Fibroblast of skin of scalp (primary cell): ENCODE results near the gene CALCR.

Source experiments
- DNase-seq: peaks from one replicate; pipeline ENCODE4 v3.0.0-alpha.2; 2013

The CALCR gene

DNA sequence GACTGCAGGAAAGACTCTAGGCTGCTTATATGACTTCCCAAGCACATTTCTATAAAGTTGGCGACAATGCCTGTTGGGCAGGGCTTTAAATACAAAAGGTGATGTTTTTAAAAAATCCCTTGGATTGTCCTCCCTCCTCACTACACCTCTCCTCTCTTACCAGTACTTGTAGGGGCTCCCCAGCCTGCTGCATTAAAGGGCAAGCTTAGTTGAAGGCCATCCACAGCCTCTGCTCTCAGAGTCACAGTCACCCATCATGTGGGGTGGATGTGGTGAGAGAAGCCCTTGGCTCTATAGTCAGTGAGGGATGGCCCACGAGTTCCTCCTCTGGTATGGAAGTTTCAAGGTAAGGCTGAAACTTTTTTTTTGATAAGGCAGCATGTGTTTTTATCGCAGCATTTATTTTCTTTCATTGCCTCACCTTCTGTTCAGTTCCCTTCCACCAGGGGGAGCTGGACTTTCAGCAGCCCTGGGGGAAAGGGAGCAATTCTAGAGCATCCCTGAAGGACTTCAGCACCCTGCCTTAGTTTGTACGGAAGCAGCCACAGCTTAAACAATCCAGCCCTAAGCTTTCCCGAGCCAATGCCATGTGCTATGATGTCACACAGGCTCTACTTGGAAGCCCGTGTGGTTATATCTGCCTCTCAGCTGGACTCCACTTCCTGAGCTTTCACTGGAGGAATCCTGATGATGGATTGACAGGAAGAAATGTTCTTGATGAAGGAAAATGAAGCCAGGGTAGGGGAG is 131.9 kb downstream of the CALCR start:
- DNase-seq, result peak; percentile 30

DNA sequence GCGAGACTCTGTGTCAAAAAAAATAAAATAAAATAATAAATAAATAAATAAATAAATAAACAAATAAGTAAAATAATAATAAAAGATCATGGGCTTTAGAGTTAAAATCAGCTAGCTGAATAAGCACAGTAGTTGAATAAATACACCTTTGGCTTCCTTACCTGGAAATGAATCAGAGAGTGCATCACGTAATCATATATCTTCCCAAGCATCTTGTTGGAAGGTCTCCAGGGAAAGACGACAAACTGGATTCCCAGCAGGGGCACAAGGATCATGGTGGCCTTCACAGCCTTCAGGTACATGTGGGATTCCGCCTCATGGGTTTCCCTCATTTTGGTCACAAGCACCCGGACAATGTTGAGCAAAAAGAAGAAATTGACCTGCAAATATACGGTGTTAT is 138.7 kb downstream of the CALCR start:
- no peak for DNase-seq

DNA sequence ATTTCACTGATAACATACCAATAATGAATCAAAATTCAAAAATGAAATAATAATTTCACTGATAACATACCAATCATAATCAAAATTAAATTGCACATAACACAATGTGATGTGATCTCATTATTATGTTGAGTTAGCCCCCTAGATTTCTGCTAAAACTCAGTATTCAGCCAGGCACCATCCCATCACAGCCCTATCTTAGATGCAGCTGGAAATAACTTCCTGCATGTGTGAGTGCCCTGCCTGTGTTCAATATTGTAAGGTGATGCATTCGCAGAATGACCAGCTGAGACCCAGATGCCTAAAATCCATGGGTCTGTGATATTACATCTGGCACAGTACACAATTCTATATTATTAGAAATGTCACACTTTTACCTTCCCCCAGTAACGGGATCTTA is 142.4 kb downstream of the CALCR start:
- DNase-seq, result no peak

DNA sequence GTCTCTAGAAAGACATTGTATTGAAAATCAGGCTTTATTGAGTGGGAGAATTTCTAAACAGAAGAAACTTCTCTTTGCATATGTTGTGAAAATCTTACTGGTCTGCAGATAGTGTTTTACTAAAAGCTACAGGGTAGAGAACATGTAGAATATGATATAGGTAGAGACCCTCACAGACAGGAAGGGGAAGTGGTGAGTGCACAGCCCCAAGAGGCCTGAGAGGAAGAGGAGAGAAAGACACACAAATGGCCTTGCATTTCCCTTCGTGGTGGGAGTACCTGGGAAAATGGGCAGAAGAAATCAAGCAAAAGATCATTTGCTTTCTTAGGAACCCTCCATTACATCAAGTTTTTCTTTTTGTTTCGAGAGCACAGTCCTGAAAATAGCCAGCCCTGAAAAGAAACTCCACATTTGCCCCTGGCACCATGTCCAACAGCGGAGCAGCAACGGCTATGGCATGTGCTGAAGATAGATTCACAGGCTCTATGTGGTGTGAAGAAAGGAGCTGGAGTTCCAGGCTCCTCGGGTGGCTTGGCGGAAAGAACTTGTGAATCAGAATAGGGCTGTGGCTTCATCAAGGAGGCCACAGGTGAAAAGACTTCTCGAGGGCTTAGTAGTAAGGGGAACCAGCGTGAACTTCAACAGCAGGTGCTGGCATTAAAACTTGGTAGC is 143.5 kb downstream of the CALCR start:
- no peak for DNase-seq

DNA sequence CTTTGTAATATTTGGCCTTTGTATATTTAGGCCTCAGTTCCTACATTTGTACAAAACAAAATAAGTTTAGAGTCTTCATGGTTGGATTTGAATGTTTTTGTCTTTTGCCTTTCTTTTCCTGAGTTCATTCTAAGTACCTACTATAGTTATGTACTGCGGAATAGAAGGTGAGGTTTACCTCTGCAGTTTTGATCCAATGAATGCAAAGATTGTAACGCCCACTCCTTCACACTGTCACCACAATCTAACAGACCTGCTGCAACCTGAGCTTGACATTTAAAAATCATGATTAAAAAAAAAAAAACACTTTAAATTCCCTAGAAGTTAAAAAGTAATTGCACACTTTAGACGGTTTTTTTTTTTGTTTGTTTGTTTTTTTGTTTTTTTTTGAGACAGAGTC is 145.0 kb downstream of the CALCR start:
- no peak for DNase-seq

DNA sequence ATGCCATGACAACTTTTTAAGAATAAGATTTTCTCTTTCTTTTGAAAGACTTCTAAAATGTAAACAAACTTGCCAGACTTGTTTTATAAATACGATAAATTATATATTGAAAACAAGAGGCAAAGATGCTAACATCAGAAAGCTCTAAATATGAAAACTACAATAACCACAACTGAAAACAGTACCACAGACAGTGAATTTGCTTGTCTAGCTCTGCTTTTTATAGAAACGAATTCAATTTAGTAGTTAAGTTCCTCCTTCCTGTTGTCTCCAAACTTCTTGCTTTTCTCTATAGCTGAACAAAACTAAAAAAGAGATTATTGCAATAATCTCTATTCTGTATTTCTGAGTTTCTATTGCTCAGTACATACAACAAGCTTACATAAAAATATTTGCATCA is 147.4 kb downstream of the CALCR start:
- DNase-seq, result no peak

DNA sequence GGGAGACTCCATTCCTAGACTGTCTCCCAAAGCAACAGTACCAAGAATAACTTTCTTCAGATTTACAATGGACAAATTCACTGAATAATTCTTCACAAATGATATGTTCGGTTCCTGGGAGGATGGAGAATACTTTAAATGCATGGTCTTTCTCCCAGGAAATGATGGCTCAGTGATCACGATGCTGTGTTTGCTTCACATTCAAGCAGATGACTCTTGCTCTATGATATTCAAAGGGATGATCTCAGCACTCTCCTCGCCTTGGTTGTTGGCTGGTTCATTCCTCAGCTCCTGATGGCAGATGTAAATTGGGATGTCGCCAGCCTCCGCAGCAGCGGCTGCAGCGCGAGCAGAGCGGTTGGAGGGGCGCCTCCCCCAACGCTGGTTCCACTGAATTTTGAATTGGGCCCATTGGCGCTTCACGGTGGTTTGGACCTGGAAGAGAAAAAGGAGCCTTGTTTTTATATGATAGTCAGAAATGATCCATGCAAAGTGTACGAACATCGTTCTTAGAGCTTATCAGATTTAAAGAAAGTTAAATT is 148.3 kb downstream of the CALCR start:
- no peak for DNase-seq

DNA sequence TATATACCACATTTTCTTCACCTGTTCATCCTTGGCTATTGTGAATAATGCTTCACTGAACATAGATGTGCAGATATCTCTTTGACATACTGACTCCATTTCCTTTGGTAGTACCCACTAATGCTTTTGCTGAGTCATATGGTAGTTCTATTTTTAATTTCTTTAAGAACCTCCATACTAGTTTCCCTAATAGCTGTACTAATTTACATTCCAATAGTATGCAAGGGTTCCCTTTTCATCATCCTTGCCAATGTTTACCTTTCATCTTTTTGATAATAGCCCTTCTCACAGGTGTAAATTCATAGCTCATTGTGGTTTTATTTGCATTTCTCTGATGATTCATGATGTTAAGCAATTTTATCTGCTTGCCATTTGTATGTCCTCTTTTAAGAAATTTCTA is 159.9 kb downstream of the CALCR start:
- DNase-seq, result no peak

DNA sequence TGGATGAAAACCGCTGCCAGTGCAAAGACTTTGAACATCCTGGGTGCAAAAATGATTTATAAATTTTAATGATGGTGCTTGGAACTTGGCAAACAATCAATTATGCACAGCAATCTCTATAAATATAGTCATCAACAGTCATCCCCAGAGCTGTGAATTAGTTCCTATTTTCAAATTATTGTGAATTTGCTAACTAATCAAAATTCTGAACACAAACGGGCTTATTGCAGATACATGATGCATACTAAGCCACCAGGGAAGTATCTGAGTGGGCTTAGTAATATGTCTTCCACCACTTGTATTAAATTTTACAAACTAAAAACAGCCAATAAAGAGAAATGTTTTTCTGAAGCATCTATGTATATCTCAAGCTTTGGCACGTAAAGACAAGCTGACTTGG is 165.2 kb downstream of the CALCR start:
- DNase-seq, result no peak

DNA sequence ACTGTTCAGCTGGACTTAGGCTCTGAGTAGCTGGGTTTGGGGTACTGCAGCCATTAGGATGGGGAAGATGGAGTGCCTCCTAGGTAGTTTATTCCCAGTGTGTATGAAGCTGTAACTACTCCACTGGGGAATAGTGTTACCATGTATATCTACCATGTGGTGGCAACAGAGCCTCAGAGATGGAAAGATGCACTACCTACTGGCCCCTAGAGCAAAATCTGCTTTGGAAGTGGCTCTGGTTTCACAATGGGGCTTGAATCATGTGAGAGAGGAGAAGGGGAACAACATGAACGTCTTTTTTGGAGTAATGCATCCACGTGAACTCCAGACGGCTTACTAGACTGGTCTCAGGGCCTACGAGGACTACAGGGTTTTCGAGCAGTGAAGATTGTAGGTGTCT is 167.3 kb downstream of the CALCR start:
- DNase-seq, result no peak

DNA sequence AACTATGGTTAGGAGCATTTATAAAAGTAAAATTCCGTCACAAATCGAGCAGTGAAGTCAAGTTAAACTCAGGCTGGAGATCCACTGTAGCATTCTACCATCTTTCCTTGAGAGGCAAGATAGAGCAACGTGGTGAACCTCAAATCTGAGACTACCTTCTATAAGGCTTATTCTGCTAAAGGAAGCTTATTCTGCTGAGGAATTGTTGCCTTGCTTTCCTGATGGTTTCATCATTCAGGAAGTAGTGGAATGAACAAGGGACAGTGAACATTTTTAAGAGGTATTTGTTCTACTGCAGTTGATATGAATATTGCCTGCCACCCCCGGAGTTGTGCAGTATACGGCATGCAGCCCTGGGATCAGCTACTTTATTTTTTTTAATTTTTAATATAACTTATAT is 171.6 kb downstream of the CALCR start:
- DNase-seq, result peak; percentile 2

DNA sequence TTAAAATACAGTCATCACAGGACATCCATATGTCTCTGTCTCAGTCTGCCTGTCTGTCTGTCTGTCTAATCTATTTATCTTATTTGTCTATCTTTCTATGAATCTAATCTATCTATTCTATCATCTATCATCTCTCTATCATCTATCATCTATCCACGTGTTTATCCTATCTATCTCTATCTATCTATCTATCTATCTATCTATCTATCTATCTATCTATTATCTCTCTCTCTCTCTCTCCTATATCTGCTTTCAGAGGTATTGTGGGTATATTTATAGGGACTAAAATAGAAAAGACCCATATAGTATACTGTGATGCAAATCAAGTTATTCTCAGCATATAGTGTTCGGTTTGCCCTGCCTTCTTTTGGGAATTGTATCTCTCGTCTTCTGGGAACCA is 174.9 kb downstream of the CALCR start:
- DNase-seq, result no peak

DNA sequence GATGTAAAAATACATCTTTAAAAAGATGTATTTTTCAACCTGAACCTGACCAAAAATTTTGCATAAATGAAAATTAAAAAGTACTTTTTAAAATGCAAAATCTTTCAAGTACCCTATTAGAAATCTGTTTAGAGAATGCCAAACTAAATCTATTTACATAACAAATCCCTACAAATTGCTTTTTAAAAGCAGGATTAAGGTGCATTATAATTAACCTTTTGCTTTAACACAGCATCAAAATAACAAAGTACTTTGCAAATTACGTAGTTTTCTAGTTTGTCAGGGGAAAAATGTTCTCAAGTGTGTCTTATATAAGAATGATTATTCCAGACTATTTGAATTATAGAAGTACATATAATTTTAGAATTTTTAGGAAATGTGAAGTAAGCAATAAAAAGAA is 181.5 kb downstream of the CALCR start:
- no peak for DNase-seq

DNA sequence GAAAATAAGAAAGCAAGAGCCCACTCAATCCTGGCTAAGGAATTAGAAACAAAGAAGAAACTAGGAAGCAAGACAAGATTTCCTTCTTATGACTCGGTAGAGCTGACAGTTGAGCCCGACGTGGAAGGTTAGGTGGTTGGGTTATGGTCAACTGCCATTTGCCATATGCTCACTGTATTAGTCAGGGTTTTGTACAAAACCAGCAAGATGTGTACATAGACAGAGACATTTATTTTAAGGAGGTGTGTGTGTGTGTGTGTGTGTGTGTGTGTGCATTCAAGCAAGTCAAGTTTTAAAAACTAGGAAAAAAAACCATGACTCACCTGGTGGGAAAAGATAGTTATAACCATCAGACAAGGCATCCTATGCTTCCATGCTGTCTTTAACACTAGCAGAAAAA is 183.9 kb downstream of the CALCR start:
- no peak for DNase-seq

DNA sequence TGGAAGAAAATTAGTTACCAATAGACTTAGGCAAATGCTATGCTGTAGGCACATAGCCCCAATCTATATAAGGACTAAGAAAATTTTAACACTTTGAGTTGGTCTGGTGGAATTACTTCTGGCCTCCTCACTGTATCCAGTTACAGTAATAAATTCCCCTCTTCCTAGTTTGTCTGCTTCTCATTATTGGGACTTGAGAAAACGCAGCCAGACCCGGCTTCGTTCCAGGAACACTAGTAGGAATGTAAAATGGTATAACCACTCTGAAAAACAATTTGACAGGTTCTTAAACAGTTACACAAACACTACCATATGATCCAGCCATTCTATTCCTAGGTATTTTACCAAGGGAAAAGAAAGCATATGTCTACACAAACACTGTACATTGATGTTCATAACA is 192.2 kb downstream of the CALCR start:
- peak; percentile 12 for DNase-seq

DNA sequence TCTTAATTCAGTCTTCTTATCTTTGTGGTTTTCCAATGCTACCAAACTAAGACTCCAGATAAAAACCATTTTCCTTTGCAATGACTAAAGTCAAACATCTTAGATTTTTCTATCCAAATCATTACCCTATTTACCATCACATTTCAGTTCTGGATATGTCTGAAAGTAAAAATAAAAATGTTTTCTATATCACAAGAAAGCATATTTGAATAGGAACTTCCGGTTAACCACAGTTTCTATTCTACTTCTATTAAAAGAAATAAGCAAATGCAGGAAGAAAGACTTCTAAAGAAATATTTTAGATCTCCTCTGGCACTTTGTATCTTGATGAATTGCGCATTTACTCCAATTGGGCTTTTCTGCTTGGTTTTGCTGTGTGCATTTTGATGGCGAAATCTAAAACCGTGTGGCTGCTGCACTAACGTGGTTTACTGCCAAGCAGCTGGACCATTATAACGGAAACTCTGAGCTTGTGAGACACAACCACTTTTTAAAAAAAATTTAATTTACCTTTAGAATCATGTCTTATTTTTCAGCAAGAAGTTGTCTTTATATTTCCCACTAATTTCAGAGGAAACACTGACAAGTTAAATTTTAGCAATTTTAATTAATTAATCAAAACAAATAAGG is 196.3 kb downstream of the CALCR start:
- no peak for DNase-seq

DNA sequence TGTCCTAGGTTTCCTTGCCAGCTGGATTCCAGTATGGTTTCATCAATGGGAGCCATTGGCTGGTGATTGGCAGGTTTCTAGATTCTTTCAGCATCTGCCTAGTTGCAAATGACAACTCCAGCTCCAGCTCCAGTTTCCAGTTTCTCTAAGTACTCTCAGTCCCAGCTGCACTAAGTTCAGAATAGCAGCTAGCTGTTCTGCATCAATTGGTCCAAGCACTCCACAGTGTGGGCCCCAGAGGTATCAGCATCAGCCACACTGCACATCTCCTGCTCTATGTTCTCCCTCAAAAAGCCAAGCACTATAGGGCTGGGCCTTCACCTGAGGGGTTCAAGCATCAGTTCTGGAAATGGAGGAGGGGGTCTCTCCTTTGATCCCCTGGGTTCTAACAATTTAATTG is 198.9 kb downstream of the CALCR start:
- DNase-seq, result no peak
